Chondrocyte (in vitro differentiated cells): ENCODE measurements around the gene PITX3. TPM values are rescaled to one million over a fixed set of nuclear protein-coding genes. Genes with fewer than 3 reads are reported as not detected.

Source experiments
- DNase-seq: peaks from one replicate; pipeline ENCODE4 v3.0.0; 2021; ENCODE audit warnings: mixed read lengths, low spot score
- H3K27ac Mint-ChIP-seq: one replicate; pipeline ENCODE4 v1.8.0; 2021; ENCODE audit warnings: mild to moderate bottlenecking, moderate library complexity, mixed read lengths; ENCODE audit not compliant: unreplicated experiment
- H3K27me3 Mint-ChIP-seq: 2 replicates; pipeline ENCODE4 v1.8.0; 2021; ENCODE audit warnings: low read depth, mixed read lengths
- H3K36me3 Mint-ChIP-seq: 2 replicates; pipeline ENCODE4 v1.8.0; 2021; ENCODE audit warnings: low read depth, mixed read lengths
- H3K4me1 Mint-ChIP-seq: 2 replicates; pipeline ENCODE4 v1.8.0; 2021; ENCODE audit warnings: low read depth, mild to moderate bottlenecking, mixed read lengths
- H3K4me3 Mint-ChIP-seq: one replicate; pipeline ENCODE4 v1.8.0; 2021; ENCODE audit warnings: mild to moderate bottlenecking, moderate library complexity, mixed read lengths; ENCODE audit not compliant: unreplicated experiment
- H3K9me3 Mint-ChIP-seq: 2 replicates; pipeline ENCODE4 v1.8.0; 2021; ENCODE audit warnings: low read depth, mixed read lengths
- total RNA-seq: library from RNA; stranded (reverse); gene quantifications from 3 replicates; pipeline ENCODE4 v1.2.1, GENCODE V29; 2021
- TF ChIP-seq, protein P1 (sequence below): fragments of 200-600 bp; sonication (generic); IDR thresholded peaks from 2 replicates; pipeline ENCODE4 v1.5.0; 2021; ENCODE audit warnings: antibody characterized with exemption, mild to moderate bottlenecking, moderate library complexity

Gene PITX3
- total RNA-seq, 1 donor from 2014 or later = not detected

DNA sequence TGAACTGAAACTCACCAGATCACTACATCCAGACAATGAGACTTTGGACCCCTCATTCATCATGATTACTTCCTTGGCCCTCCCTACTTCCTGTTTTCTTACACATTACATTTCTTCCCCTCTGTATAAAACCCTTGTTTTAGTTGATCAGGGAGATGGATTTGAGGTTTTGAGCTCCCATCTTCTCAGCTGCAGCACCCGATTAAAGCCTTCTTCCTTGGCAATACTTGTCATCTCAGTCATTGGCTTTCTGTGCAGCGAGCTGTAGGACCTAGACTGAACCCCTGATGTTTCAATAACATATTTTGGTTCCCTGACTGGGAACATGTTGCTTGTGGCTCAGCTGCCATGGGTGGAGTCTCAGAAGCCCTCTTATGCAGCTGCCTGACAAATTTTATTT is 56.0 kb downstream of the PITX3 start:
- DNase-seq = no peak
- Mint-ChIP-seq H3K9me3 (peaks cover 11% of the 10 kb centered on the region), H3K27ac (no peak overlapping the region), H3K4me1 (no peaks in the 10 kb centered on the region), H3K27me3 (peaks cover 3% of the 10 kb centered on the region), H3K4me3 (no peak overlapping the region), H3K36me3 (no peaks in the 10 kb centered on the region)
- TF ChIP-seq, protein P1, sequence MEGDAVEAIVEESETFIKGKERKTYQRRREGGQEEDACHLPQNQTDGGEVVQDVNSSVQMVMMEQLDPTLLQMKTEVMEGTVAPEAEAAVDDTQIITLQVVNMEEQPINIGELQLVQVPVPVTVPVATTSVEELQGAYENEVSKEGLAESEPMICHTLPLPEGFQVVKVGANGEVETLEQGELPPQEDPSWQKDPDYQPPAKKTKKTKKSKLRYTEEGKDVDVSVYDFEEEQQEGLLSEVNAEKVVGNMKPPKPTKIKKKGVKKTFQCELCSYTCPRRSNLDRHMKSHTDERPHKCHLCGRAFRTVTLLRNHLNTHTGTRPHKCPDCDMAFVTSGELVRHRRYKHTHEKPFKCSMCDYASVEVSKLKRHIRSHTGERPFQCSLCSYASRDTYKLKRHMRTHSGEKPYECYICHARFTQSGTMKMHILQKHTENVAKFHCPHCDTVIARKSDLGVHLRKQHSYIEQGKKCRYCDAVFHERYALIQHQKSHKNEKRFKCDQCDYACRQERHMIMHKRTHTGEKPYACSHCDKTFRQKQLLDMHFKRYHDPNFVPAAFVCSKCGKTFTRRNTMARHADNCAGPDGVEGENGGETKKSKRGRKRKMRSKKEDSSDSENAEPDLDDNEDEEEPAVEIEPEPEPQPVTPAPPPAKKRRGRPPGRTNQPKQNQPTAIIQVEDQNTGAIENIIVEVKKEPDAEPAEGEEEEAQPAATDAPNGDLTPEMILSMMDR = no peak

DNA sequence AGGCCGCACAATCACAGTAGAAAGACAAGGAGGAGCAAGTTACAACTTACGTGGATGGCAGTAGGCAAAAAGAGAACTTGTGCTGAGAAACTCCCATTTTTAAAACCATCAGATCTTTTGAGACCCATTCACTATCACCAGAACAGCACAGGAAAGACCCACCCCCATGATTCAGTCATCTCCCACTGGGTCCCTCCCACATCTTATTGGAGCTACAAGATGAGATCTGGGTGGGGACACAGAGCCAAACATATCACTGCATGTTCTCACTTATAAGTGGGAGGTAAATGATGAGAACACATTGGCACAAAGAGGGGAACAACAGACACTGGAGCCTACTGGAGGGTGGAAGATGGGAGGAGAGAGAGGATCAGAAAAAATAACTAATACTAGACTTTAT is 56.7 kb downstream of the PITX3 start:
- Mint-ChIP-seq H3K9me3 (peaks cover 11% of the 10 kb centered on the region), H3K36me3 (no peaks in the 10 kb centered on the region), H3K4me3 (no peak overlapping the region), H3K4me1 (no peaks in the 10 kb centered on the region), H3K27me3 (peaks cover 3% of the 10 kb centered on the region), H3K27ac (no peak overlapping the region)
- TF ChIP-seq, protein P1 = no peak
- no peak for DNase-seq

Other genes starting within 250 kb of the PITX3 start
- 18.1 to 19.3 TPM (median 18.4 TPM) in 3 replicates for gene ARMH3, start 185.3 kb downstream of the PITX3 start, total RNA-seq
- gene HPS6, start 176.2 kb downstream of the PITX3 start, total RNA-seq = 19.4 to 21.8 TPM (median 20.1 TPM) in 3 replicates
- gene LDB1, start 121.1 kb downstream of the PITX3 start, total RNA-seq = 64.6 to 73.9 TPM (median 65.7 TPM) in 3 replicates
- gene PPRC1, start 108.5 kb downstream of the PITX3 start, total RNA-seq = 42.9 to 47.3 TPM (median 44.4 TPM) in 3 replicates
- 36.2 to 50.6 TPM (median 38.8 TPM) in 3 replicates for gene NOLC1, start 89.1 kb downstream of the PITX3 start, total RNA-seq
- gene ELOVL3, start 15.2 kb downstream of the PITX3 start, total RNA-seq = not detected in 3 replicates
- 59.3 to 88.4 TPM (median 59.7 TPM) in 3 replicates for gene GBF1, start 4.0 kb upstream of the PITX3 start, total RNA-seq
- 29.4 to 38.0 TPM (median 35.9 TPM) in 3 replicates for gene NFKB2, start 154.2 kb upstream of the PITX3 start, total RNA-seq
- 3.0 to 4.0 TPM (median 4.0 TPM) in 3 replicates for gene PSD, start 177.3 kb upstream of the PITX3 start, total RNA-seq
- gene FBXL15, start 179.3 kb upstream of the PITX3 start, total RNA-seq = 8.8 to 10.1 TPM (median 9.0 TPM) in 3 replicates
- 55.1 to 64.3 TPM (median 57.7 TPM) in 3 replicates for gene CUEDC2, start 191.1 kb upstream of the PITX3 start, total RNA-seq
- not detected in 3 replicates for gene C10orf95, start 210.0 kb upstream of the PITX3 start, total RNA-seq